Natural killer cell (primary cell): ENCODE results near the gene SFTPD. TPM values are rescaled to one million over a fixed set of nuclear protein-coding genes. Genes with fewer than 3 reads are reported as not detected.

ENCODE experiments used
- ATAC-seq, 3 donors: fragments of 150-1000 bp in 2 of 3; fragments of 200-7000 bp in 1 of 3; cut with Tn5 transposase; 1 replicate in 1 of 3; 2 replicates in 2 of 3; pipeline ENCODE4 v1.10.0; 2021; ENCODE audit warnings: mild to moderate bottlenecking in 2 of 3, moderate library complexity in 2 of 3
- DNase-seq, 2 donors: peaks; one replicate each; pipeline versions ENCODE4 v3.0.0 to v3.0.0-alpha.2; 2013 to 2021; ENCODE audit warnings: mixed read lengths in 1 of 2
- H3K27ac ChIP-seq: one replicate; pipeline ENCODE4 v1.5.1; 2013; ENCODE audit warnings: mild to moderate bottlenecking, low read length
- H3K27me3 ChIP-seq: one replicate; pipeline ENCODE4 v1.6.1; 2013; ENCODE audit warnings: low read length; ENCODE audit not compliant: control insufficient read depth, insufficient read depth
- H3K36me3 ChIP-seq: one replicate; pipeline ENCODE4 v1.6.1; 2013; ENCODE audit warnings: low read length; ENCODE audit not compliant: control insufficient read depth, insufficient read depth
- H3K4me1 ChIP-seq: one replicate; pipeline ENCODE4 v1.6.1; 2013; ENCODE audit warnings: low read length; ENCODE audit not compliant: control insufficient read depth, insufficient read depth
- H3K4me3 ChIP-seq: one replicate; pipeline ENCODE4 v1.5.1; 2013; ENCODE audit warnings: low read length
- H3K9me3 ChIP-seq: one replicate; pipeline ENCODE4 v1.6.1; 2013; ENCODE audit warnings: low read length; ENCODE audit not compliant: control insufficient read depth, insufficient read depth
- H3K27ac Mint-ChIP-seq, 2 donors: one replicate each; pipeline ENCODE4 v1.8.0; 2022; ENCODE audit warnings: mild to moderate bottlenecking in 2 of 2, mixed read lengths in 2 of 2, moderate library complexity in 1 of 2
- H3K27me3 Mint-ChIP-seq, 2 donors: one replicate each; pipeline ENCODE4 v1.8.0; 2022; ENCODE audit warnings: low read depth in 2 of 2, mixed read lengths in 2 of 2
- H3K36me3 Mint-ChIP-seq: one replicate; pipeline ENCODE4 v1.8.0; 2022; ENCODE audit warnings: mixed read lengths
- H3K4me1 Mint-ChIP-seq, 2 donors: one replicate each; pipeline ENCODE4 v1.8.0; 2022; ENCODE audit warnings: mixed read lengths in 2 of 2
- H3K4me3 Mint-ChIP-seq: one replicate; pipeline ENCODE4 v1.8.0; 2022; ENCODE audit warnings: mild to moderate bottlenecking, moderate library complexity, mixed read lengths
- H3K9me3 Mint-ChIP-seq, 2 donors: one replicate each; pipeline ENCODE4 v1.8.0; 2022; ENCODE audit warnings: mixed read lengths in 2 of 2
- WGBS: methylation state at CpG from one replicate; pipeline ENCODE4 v1.1.7; 2013; ENCODE audit warnings: missing lambda C conversion rate; ENCODE audit not compliant: insufficient coverage; 5-methylcytosine and 5-hydroxymethylcytosine counted together
- intact Hi-C: fragments of 100-400 bp; cut with micrococcal nuclease; formaldehyde crosslinking; loops from one replicate; pipeline ENCODE4 v1.14.2; 2022
- total RNA-seq, 4 donors: library from RNA; stranded (reverse); fragments of 120-200 nt in 1 of 4; gene quantifications; one replicate each; pipeline versions ENCODE4 v1.2.3 to v1.2.4, GENCODE V29; 2013 to 2022
- TF ChIP-seq, protein P1 (sequence below): fragments of 200-600 bp; IDR thresholded peaks from one replicate; pipeline ENCODE4 v1.8.0; 2022; ENCODE audit warnings: antibody characterized with exemption

The SFTPD gene
- total RNA-seq, 3 donors from 2014 or later (not counting 1 experiment from before 2014, with no cell fraction given), result 0.56 TPM; not detected in 2

DNA sequence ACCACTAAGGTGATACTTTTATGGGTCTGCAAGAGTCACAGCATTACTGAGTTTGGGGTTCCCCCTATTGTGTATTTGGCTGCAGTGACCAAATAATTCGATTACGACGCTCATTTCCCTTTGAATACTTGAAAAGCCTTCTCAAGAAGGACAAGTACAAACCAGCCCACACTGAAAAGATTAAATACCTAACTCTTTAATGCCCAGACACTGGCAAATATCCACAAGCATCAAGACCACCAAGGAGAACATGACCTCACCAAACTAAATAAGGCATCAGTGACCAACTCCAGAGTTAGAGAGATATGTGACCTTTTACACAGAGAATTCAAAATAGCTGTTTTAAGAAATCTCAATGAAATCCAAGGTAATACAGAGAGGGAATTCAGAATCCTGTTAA, 31.8 kb upstream of the SFTPD start:
- 84% methylated on average over 3 of the region's 3 CpGs for WGBS
- Mint-ChIP-seq H3K9me3 (no peaks in the 10 kb centered on the region), H3K4me3 (no peak overlapping the region)

DNA sequence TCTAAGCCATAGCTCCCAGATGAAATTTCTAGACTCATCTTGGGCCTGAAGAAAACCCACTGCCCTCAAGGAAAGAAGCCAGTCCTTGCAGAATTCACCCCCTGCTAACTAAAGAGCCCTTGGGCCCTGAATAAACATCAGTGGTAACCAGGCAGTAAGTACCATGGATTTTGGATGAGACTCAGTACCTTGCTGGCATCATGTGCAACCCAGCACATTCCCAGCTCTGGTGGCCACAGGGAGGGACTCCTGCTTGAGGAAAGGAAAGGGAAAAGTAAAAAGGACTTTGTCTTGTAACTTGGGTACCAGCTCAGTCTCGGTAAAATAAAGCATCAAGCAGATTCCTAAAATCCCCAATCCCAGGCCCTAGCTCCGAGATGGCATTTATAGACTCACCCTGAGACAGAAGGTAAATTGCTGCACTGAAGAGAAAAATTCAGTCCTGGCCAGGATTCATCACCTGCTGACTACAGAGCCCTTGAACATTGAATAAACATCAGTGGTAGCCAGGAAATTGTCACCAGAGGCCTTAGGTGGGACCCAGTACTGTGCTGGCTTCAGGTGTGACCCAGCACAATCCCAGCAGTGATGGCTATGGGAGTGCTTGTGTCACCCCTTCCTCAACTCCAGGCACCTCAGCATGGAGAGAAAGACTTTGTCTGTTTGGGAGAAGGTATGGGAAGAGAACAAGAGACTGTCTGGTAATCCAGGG, 31.2 kb upstream of the SFTPD start:
- peaks cover 6% of the 10 kb centered on the region for H3K27me3 ChIP-seq
- ATAC-seq (no peak), DNase-seq (no peak)
- no peaks in the 10 kb centered on the region for H3K36me3 Mint-ChIP-seq
- peaks cover 0 to 4% of the 10 kb centered on the region in 2 donors for H3K4me1 Mint-ChIP-seq
- no peak overlapping the region for H3K4me3 Mint-ChIP-seq
- H3K27ac Mint-ChIP-seq, result no peak overlapping the region
- no peaks in the 10 kb centered on the region for H3K4me1 ChIP-seq
- H3K9me3 Mint-ChIP-seq, result no peaks in the 10 kb centered on the region
- TF ChIP-seq, protein P1, sequence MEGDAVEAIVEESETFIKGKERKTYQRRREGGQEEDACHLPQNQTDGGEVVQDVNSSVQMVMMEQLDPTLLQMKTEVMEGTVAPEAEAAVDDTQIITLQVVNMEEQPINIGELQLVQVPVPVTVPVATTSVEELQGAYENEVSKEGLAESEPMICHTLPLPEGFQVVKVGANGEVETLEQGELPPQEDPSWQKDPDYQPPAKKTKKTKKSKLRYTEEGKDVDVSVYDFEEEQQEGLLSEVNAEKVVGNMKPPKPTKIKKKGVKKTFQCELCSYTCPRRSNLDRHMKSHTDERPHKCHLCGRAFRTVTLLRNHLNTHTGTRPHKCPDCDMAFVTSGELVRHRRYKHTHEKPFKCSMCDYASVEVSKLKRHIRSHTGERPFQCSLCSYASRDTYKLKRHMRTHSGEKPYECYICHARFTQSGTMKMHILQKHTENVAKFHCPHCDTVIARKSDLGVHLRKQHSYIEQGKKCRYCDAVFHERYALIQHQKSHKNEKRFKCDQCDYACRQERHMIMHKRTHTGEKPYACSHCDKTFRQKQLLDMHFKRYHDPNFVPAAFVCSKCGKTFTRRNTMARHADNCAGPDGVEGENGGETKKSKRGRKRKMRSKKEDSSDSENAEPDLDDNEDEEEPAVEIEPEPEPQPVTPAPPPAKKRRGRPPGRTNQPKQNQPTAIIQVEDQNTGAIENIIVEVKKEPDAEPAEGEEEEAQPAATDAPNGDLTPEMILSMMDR, result no peak
- H3K4me3 ChIP-seq, result no peak overlapping the region
- 70% methylated on average over 2 of the region's 2 CpGs for WGBS
- H3K27ac ChIP-seq, result no peak overlapping the region
- no peaks in the 10 kb centered on the region for H3K36me3 ChIP-seq
- intact Hi-C loops, result no loop called here
- H3K27me3 Mint-ChIP-seq, result peaks cover 41 to 65% of the 10 kb centered on the region in 2 donors
- no peaks in the 10 kb centered on the region for H3K9me3 ChIP-seq

More for the DNA sequence above, 31.8 kb upstream of the SFTPD start:
- Histone ChIP-seq H3K36me3 (no peaks in the 10 kb centered on the region), H3K9me3 (no peaks in the 10 kb centered on the region), H3K4me3 (no peak overlapping the region), H3K27ac (no peak overlapping the region), H3K4me1 (no peaks in the 10 kb centered on the region), H3K27me3 (peaks cover 6% of the 10 kb centered on the region)
- Mint-ChIP-seq H3K4me1 (peaks cover 0 to 4% of the 10 kb centered on the region in 2 donors), H3K27ac (no peak overlapping the region), H3K27me3 (peaks cover 38 to 66% of the 10 kb centered on the region in 2 donors), H3K36me3 (no peaks in the 10 kb centered on the region)
- DNase-seq (no peak), ATAC-seq (no peak)
- intact Hi-C loops, result no loop called here
- TF ChIP-seq, protein P1, result no peak

DNA sequence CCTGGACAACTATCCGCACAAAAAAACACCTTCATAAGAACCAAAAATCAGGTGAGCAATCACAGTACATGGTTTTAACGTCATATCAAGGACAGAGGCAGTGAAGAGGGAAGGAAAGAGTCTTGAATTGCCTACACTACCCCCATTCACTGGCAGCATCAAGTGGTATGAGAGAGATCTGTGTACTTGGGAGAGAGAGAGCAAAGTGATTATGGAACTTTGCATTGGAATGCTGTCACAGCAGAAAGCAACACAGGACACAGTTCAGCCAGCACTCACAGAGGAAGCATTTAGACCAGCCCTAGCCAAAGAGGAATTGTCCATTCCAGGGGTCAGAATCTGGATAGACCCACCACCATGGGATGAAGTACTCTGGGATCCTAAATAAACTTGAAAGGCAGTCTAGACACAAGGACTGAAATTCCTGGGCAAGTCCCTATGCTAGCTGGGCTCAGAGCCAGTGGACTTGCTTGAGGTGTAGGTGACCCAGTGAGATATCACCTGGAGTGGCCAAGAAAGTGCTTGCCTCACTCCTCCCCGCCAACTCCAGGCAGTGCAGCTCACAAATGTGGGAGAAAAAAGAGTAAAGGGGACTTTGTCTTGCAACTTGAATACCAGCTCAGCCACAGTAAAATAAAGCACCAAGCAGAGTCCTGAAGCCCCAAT, 30.5 kb upstream of the SFTPD start:
- Mint-ChIP-seq H3K4me3 (no peak overlapping the region), H3K9me3 (no peaks in the 10 kb centered on the region), H3K36me3 (no peaks in the 10 kb centered on the region), H3K4me1 (peaks cover 0 to 4% of the 10 kb centered on the region in 2 donors), H3K27me3 (peaks cover 37 to 64% of the 10 kb centered on the region in 2 donors), H3K27ac (no peak overlapping the region)
- no peak for ATAC-seq
- TF ChIP-seq, protein P1, result no peak
- WGBS, result 50% methylated on average over 2 of the region's 3 CpGs
- Histone ChIP-seq H3K27ac (no peak overlapping the region), H3K9me3 (no peaks in the 10 kb centered on the region), H3K4me3 (no peak overlapping the region), H3K4me1 (no peaks in the 10 kb centered on the region), H3K27me3 (peaks cover 3% of the 10 kb centered on the region), H3K36me3 (no peaks in the 10 kb centered on the region)
- DNase-seq, result no peak
- intact Hi-C loops, result no loop called here
